ENCODE measurements around the gene FGD5.
"Not testable (repeated sequence)": the region's sequence is repeated elsewhere in the genome, so short reads cannot be mapped to it uniquely, and the experiment has no call there.

The FGD5 gene

GRCh38 chr3:14808025-14808424 is 10.7 kb upstream of the FGD5 start:
- no peak for DNase-seq

GRCh38 chr3:14808502-14809266 is 10.1 kb upstream of the FGD5 start:
- no peak for DNase-seq

DNA sequence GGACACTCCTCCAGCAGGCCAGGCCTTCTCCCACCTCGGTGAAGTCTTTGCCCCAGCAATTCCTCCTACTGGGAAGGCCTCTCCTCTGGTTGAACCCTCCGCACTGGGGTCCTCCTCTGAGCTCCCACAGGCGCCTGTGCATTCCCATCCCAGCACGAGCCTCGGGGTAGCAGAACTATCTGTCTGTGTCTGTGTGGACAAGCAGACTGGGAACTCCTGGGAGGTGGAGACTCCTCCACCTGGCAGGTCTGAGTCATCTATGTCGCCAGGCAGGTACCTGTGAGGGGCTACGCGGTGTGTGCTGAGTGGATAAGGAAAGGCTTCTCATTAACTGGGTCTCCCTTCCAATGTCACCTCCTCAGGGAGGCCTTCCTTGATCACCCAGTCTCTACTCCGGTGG is 9.2 kb upstream of the FGD5 start:
- not testable (repeated sequence) for DNase-seq

DNA sequence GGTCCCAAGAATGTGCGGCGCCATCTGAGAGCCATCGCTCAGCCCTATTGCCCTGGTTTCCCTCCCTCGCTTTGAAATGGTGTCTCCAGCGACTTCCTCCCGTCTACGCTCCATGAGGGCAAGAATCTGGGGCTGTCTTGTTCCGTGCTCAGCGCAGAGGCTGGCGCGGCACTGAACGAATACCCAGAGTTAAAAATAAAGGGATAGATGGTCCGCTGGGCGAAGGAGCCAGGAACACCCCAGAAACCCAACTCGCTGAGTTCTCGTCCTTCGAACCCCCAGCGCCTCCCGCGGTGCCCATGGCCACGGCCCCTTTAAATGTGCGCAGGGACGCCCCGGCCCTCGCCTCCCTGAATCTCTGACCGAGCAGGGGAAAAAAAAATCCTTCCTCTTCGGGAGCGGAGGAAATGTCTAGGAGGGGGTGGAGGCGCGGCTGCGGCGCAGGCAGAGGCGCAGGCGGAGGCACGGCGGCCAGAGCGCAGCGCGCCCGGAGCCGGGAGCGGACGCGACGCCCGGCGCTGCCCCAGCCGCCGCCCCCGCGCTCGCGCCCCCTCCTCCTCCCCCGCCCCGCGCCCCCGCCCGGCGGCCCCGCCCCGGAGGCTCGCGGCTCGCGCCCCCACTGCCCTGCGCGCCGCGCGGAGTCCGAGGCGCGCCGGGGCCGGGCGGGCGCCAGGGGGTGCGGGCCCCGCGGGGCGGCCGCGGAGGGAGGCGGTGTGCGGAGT is 8.5 kb upstream of the FGD5 start:
- no peak for DNase-seq

DNA sequence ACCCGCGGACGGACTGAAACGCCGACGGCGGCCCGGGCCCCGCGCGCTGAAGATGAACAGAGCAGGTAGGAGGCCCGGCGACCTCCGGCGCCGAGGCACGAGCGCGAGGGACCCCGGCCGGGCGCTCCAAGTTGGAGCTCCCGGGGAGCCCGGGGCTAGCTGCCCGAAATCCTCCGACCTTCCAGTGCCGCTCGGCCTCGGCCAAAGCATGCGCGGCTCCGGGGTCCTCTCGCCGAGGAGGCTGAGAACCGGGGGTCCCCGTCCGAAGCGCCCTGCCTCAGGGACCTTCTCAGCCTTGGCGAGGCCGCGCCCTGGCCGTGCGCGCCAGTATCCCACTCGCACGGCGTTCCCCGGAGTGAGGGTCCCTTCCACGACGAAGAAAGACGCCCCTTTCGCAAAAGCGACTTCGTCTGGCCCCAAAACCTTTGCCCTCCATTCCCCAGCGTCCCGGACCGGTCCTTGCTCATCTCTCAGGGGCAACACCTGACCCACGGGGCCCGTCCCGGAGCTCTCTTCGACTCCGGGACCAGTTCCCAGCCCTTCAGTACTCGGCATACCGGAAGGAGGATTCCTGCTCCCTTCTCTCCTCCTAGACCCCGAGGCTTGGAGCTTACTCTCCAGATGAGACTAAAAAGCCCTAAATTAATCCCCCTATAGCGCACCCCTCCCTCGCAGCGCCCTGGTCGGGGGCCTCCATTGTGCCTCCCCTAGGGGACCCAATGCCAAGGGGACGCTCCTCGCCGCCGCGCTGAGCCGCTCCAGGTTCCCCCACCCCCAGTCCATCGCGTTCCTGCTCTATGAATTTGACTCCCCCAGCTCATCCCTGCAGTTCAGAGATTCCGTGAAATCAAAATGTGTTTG is 7.7 kb upstream of the FGD5 start:
- DNase-seq = no peak

DNA sequence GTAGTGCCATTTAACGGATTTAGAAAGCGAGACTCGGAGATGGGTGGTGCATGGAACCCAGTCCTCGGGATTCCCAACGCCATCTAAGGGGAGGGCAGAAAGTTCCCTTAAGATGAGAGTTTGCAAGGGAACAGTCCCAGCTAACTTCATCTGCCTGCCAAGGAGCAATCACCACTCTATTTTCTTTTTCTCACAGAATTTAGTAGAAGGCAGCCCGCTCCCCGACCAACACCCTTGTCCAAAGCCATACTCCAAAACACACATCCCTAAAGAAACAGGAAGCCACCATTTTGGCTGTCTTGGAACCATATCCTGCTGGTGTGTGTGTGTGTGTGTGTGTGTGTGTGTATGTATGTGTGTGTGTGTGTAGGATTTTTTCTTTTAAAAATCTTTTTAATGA is 7.1 kb upstream of the FGD5 start:
- DNase-seq = no peak

- no peak for DNase-seq
Measured at GRCh38 chr3:14812196-14812790, 6.5 kb upstream of the FGD5 start.

- DNase-seq = no peak
Measured at GRCh38 chr3:14814411-14814871, 4.3 kb upstream of the FGD5 start.

DNA sequence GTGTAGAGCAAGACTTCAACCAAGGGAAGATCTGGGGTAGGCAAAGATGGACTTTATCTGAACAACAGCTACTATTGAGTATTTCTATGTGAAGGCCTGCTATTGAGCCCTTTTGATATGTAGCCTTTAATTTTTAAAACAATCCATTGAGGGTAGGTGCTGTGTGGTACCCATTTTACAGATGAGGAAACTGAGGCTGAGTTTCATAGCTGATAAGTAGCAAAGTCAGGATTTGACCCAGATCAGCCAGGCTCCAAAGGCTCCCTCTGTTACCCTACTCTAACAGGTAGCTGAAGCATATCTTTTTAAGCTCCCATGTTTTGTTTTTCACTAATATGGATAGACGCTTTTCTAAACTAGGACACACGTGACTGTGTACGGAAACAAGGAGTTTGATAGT is 2.4 kb upstream of the FGD5 start:
- no peak for DNase-seq

GRCh38 chr3:14819671-14820070 is 909 bp downstream of the FGD5 start:
- no peak for DNase-seq

DNA sequence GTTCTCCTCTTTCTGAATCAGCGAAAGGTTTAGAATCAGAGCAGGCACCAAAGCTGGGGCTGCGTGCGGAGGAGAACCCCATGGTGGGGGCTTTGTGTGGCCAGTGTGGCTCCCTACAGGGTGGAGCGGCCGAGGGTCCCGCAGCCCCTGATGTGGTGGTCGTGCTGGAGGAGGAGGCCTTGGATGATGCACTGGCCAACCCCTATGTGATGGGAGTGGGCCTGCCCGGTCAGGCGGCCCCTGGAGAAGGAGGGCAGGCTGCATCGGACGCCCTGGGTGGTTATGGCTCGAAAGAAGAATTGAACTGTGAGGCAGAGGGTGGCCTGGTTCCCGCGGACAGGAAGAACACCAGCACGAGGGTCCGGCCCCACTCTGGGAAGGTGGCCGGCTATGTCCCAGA is 1.4 kb downstream of the FGD5 start:
- DNase-seq = no peak

GRCh38 chr3:14821151-14821550 is 2.4 kb downstream of the FGD5 start:
- no peak for DNase-seq

DNA sequence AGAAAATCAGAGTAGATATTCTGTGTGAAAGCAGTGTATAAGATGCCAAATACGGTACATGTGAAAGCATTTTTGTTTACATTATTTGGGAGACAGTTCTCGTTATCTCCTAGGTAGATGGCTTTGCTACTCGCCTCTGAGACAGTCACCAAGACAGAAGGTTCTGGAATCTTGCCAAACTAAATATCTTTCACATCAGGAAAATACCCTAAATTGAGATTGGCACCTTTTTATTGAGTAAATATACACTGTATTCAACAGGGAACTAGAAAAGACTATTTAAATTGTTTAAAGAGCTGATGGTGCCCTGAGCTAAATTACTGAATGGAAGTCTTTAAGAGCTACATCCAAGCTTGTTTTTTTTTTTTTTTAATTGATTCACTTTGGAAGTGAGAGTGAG is 3.4 kb downstream of the FGD5 start:
- DNase-seq = no peak

DNA sequence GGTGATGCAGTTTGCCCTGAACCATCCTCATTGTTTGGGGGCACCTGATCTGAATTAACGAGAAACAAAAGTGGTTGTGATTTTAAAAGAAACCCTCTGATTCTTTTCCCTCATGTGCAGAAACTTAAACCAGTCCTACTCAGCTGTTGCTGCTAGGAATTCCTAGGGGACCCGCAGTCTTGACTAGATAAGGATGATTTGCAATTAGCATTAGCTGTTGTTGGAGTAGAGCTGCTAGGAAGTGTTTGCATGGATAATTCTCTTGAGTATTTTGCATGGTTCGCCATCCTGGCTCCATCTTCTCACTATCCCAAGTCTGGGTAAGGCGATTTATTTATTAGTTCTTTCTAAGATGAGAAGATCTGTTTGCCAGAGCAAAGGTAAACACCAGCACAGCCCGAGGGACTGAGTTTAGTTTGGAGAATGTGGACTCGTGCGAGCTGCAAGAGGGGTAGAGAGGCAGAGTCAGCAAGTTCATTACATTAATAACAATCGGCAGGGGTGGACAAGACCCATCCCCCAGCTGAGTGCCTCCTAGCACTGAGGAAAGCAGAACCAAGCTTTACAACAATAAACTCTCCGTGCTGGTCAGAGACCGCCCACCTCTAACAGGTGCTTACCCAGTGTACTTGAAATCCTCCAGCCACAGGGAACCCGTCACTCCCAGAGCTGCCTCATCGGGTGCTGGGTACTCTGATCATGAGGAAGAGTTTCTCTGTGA is 4.1 kb downstream of the FGD5 start:
- DNase-seq = no peak

DNA sequence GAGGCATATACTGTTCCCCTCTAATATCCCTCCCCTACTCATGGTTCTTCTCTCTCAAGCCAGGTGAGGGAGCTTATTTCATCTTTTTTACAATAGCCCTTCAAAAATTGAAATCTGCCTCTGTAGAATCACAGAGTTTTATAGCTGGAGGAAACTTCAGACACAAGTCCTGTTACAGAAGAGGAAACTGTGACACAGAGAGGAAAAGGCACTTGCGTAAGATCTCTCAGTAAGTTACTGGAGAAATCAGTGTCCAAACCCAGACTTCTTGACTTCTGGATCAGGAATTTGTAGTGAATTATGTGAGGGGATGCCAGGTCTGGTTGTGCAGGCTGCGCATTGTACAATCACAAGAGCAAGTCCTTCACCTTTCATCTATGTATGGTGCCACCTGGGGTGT is 4.6 kb downstream of the FGD5 start:
- no peak for DNase-seq

- DNase-seq = no peak
Measured at GRCh38 chr3:14823910-14824629, 5.3 kb downstream of the FGD5 start.

- no peak for DNase-seq
Measured at GRCh38 chr3:14824646-14825045, 5.9 kb downstream of the FGD5 start.

DNA sequence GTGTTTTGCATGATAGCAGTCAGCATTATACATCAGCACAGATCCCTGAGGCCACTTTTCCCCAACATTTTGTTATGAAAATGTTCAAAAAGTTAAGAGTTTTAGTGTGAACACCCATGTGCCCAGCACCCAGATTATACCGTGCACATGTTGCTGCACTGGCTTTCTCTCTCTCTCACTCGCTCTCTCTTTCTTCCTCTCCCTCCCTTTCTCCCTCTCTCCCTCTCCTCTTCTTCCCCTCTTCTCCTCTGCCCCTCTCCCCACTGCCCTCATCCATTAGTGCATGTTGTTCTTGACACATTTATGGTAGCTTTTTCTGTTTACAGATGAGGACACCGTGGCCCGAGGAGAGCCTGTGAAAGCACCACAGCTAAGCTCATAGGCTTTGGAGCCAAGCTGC is 7.3 kb downstream of the FGD5 start:
- no peak for DNase-seq

DNA sequence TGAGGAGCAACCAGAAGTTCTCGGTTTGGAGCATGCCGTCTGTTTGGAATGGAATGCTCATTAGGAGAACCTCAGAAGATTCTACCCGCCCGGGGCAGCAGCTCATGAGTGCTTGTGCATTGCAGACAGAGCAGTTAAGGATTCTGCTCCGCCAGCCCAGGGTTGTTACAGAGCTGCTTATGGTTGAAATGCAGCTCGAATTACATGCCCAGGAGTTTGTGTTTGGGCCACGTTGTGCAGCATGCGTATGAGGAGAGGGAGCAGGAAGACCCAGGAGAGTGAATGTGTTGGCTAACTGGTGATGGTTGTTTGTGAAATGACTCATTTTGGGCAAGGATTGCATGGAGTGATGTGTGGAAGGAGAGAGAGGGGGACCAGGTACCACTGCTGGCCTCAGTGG is 9.0 kb downstream of the FGD5 start:
- no peak for DNase-seq

DNA sequence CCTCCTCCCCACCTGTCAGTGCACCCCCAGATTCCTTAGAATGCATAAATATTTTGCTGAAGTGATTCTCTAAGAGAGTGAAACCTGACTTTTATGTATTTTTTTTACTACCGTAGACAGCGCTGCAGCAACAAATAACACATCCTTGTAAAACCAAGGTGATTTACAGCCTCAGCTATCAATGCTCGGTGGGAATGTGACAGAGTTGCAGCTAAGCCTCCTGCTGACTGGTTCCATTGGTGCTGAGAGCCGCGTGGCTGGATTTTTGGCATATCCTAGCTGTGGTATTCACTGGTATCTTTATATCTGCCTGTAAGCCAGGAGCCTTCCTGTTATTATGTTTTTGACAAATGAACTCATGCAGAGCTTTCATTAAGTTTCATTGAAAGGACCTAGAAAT is 11.0 kb downstream of the FGD5 start:
- no peak for DNase-seq

- DNase-seq = no peak
Measured at GRCh38 chr3:14831916-14832450, 13.2 kb downstream of the FGD5 start.

Data from DMS79 treated with DMSO at 0.1 percent for 48 hours (cell line).